IMR-90 (cell line): ENCODE results near the gene GPR15. TPM values are rescaled to one million over a fixed set of nuclear protein-coding genes. Genes with fewer than 3 reads are reported as not detected.

Experiments used
- ATAC-seq: fragments of 200-7000 bp; cut with Tn5 transposase; 2 replicates; pipeline ENCODE4 v1.9.1; 2020; ENCODE audit warnings: low read depth, mild to moderate bottlenecking, moderate library complexity
- BruUV-seq: library from RNA; stranded (reverse); fragments of 400-500 nt; replicated peaks from 2 replicates; lab custom pipeline; 2021; lab: Mats Ljungman, UMichigan
- CTCF ChIA-PET: fragments of 300-600 bp; formaldehyde crosslinking; extraction: SDS; loops from one replicate; lab custom pipeline; 2021; ENCODE audit warnings: antibody characterized with exemption; lab: Yijun Ruan, JAX
- POLR2A ChIA-PET: fragments of 300-600 bp; sonication (Branson Sonifier 250); formaldehyde crosslinking; loops from one replicate; lab custom pipeline; 2022; ENCODE audit warnings: antibody characterized with exemption; ENCODE audit not compliant: unreplicated experiment; lab: Charles Lee
- DNase-seq: peaks from one replicate; pipeline ENCODE4 v3.0.0; 2013
- H2AFZ ChIP-seq: replicated peaks from 2 replicates; pipeline ENCODE3; 2013; ENCODE audit warnings: low read length, mild to moderate bottlenecking; ENCODE audit not compliant: poor library complexity
- H2AK5ac ChIP-seq: 2 replicates; pipeline ENCODE4 v1.6.1; 2013; ENCODE audit warnings: low read depth, low read length, inconsistent platforms
- H2AK9ac ChIP-seq: replicated peaks from 2 replicates; pipeline ENCODE3; 2013; ENCODE audit warnings: mild to moderate bottlenecking, low read depth, low read length, moderate library complexity; ENCODE audit not compliant: poor library complexity
- H2BK120ac ChIP-seq: 2 replicates; pipeline ENCODE4 v1.6.1; 2013; ENCODE audit warnings: low read depth, low read length, inconsistent platforms
- H2BK15ac ChIP-seq: 3 replicates; pipeline ENCODE4 v1.6.1; 2013; ENCODE audit warnings: low read depth, low read length, inconsistent platforms
- H2BK20ac ChIP-seq: 2 replicates; pipeline ENCODE4 v1.6.1; 2013; ENCODE audit warnings: low read depth, mild to moderate bottlenecking, inconsistent platforms, low read length, moderate library complexity
- H2BK5ac ChIP-seq: 2 replicates; pipeline ENCODE4 v1.6.1; 2013; ENCODE audit warnings: mild to moderate bottlenecking, low read depth, low read length, inconsistent platforms; ENCODE audit not compliant: poor library complexity, severe bottlenecking
- H3K14ac ChIP-seq: replicated peaks from 2 replicates; pipeline ENCODE4 v1.6.1; 2013; ENCODE audit warnings: low read depth, low read length, inconsistent platforms
- H3K18ac ChIP-seq: 2 replicates; pipeline ENCODE4 v1.6.1; 2013; ENCODE audit warnings: low read depth, low read length, control low read depth
- H3K23ac ChIP-seq: 2 replicates; pipeline ENCODE4 v1.6.1; 2013; ENCODE audit warnings: low read depth, low read length, inconsistent platforms
- H3K27ac ChIP-seq: 2 replicates; pipeline ENCODE4 v1.5.1; 2013; ENCODE audit warnings: mild to moderate bottlenecking, control low read depth, low read length; ENCODE audit not compliant: insufficient read depth
- H3K27me3 ChIP-seq: 2 replicates; pipeline ENCODE4 v1.6.1; 2013; ENCODE audit warnings: low read length; ENCODE audit not compliant: control insufficient read depth, insufficient read depth
- H3K36me3 ChIP-seq: 2 replicates; pipeline ENCODE4 v1.6.1; 2013; ENCODE audit warnings: low read length, mixed read lengths; ENCODE audit not compliant: control insufficient read depth, insufficient read depth
- H3K4ac ChIP-seq: 2 replicates; pipeline ENCODE4 v1.6.1; 2013; ENCODE audit warnings: low read depth, low read length, inconsistent platforms
- H3K4me1 ChIP-seq: 2 replicates; pipeline ENCODE4 v1.6.1; 2013; ENCODE audit warnings: low read length, mixed read lengths; ENCODE audit not compliant: control insufficient read depth, insufficient read depth
- H3K4me2 ChIP-seq: 2 replicates; pipeline ENCODE4 v1.6.1; 2013; ENCODE audit warnings: low read depth, mild to moderate bottlenecking, control low read depth, low read length, moderate library complexity
- H3K4me3 ChIP-seq: 2 replicates; pipeline ENCODE4 v1.5.1; 2013; ENCODE audit warnings: low read depth, mild to moderate bottlenecking, control low read depth, low read length, moderate library complexity; ENCODE audit not compliant: insufficient read depth
- H3K56ac ChIP-seq: 2 replicates; pipeline ENCODE4 v1.6.1; 2013; ENCODE audit warnings: low read length, inconsistent platforms; ENCODE audit not compliant: insufficient read depth; ENCODE audit errors: extremely low read depth
- H3K79me1 ChIP-seq, 2 experiments: 2 replicates each; pipeline ENCODE4 v1.6.1; 2013; ENCODE audit warnings: low read length in 2 of 2, inconsistent platforms in 1 of 2, low read depth in 1 of 2
- H3K9ac ChIP-seq: 2 replicates; pipeline ENCODE4 v1.6.1; 2013; ENCODE audit warnings: low read depth, low read length, control low read depth
- H3K9me1 ChIP-seq: 2 replicates; pipeline ENCODE4 v1.6.1; 2013; ENCODE audit warnings: low read length, inconsistent platforms; ENCODE audit not compliant: insufficient read depth
- H3K9me3 ChIP-seq: 2 replicates; pipeline ENCODE4 v1.6.1; 2013; ENCODE audit warnings: low read length; ENCODE audit not compliant: control insufficient read depth, insufficient read depth
- H4K20me1 ChIP-seq: 2 replicates; pipeline ENCODE4 v1.6.1; 2013; ENCODE audit warnings: low read length, inconsistent platforms; ENCODE audit not compliant: insufficient read depth
- H4K5ac ChIP-seq: 2 replicates; pipeline ENCODE4 v1.6.1; 2013; ENCODE audit warnings: mild to moderate bottlenecking, low read depth, low read length, control low read depth
- H4K8ac ChIP-seq, 2 experiments: 2 replicates each; pipeline ENCODE4 v1.6.1; 2013; ENCODE audit warnings: low read depth in 2 of 2, low read length in 2 of 2, control low read depth in 1 of 2, inconsistent platforms in 1 of 2
- H4K91ac ChIP-seq: 2 replicates; pipeline ENCODE4 v1.6.1; 2013; ENCODE audit warnings: low read depth, low read length, inconsistent platforms; ENCODE audit not compliant: insufficient read depth
- CEBPB ChIP-seq: IDR thresholded peaks from 2 replicates; pipeline ENCODE4 v1.6.1; 2012; ENCODE audit warnings: low read depth, low read length, improper control_type of control experiment
- CTCF ChIP-seq: conservative IDR thresholded peaks from 2 replicates; pipeline ENCODE4 v1.5.1; 2012; ENCODE audit warnings: mild to moderate bottlenecking, low read depth, low read length, improper control_type of control experiment
- POLR2A ChIP-seq: IDR thresholded peaks from 2 replicates; pipeline ENCODE4 v1.6.1; 2012; ENCODE audit warnings: mild to moderate bottlenecking, low read depth, low read length
- RAD21 ChIP-seq: IDR thresholded peaks from 2 replicates; pipeline ENCODE4 v1.6.1; 2012; ENCODE audit warnings: low read length, improper control_type of control experiment
- SMC3 ChIP-seq: fragments of 150-350 bp; IDR thresholded peaks from 2 replicates; pipeline ENCODE4 v1.6.1; 2016; ENCODE audit warnings: low read depth, mild to moderate bottlenecking, antibody characterized with exemption, low read length, moderate library complexity
- WGBS, 2 experiments: methylation state at CpG; one replicate each; pipeline versions ENCODE4 v1.1.5 to v1.1.7; 2013; ENCODE audit warnings: missing lambda C conversion rate in 2 of 2; ENCODE audit not compliant: insufficient read length in 1 of 2; ENCODE audit errors: extremely low coverage in 2 of 2; 5-methylcytosine and 5-hydroxymethylcytosine counted together
- dilution Hi-C: fragments of 300-500 bp; cut with HindIII; formaldehyde crosslinking; loops from one replicate; pipeline ENCODE4 v1.14.3; 2018; ENCODE audit warnings: low sequenced_read_pairs; ENCODE audit not compliant: unreplicated experiment
- in situ Hi-C: fragments of 300-500 bp; cut with MboI; formaldehyde crosslinking; loops from 3 replicates; pipeline ENCODE4 v1.14.3; 2019; ENCODE audit warnings: low sequenced_read_pairs, inconsistent platforms, mixed read lengths
- intact Hi-C: fragments of 100-400 bp; cut with micrococcal nuclease; formaldehyde crosslinking; loops from 2 replicates; pipeline ENCODE4 v1.10.0; 2022
- polyA plus RNA-seq, 3 experiments: library from polyadenylated mRNA; depleted of rRNA; stranded (reverse); fragments of >200 nt; gene quantifications; 2 replicates each; pipeline ENCODE4 v1.2.3, GENCODE V29; 2012; ENCODE audit warnings: low replicate concordance in 1 of 3
- total RNA-seq: library from RNA; depleted of rRNA; stranded (reverse); fragments of >200 nt; gene quantifications from 2 replicates; pipeline ENCODE4 v1.2.3, GENCODE V29; 2012

Gene GPR15
- total and polyA plus RNA-seq, 2 of the 4 experiments (the other 2 are of a cell fraction), result not detected

GRCh38 chr3:98573181-98573728, 41.5 kb downstream of the GPR15 start:
- no peak overlapping the region for H2AK5ac ChIP-seq
- H3K23ac ChIP-seq, result no peak overlapping the region
- in situ Hi-C loops (loop anchor here (10.0 to 25.0 kb wide), 2 partner anchors 236 to 538 kb away; partner anchors contain the start of gene GABRR3), dilution Hi-C loops (no loop called here), intact Hi-C loops (loop anchor here (1.0 to 5.0 kb wide), 2 partner anchors 239 to 536 kb away; partner anchors contain the start of gene GABRR3)
- H3K27me3 ChIP-seq, result no peaks in the 10 kb centered on the region
- H2BK5ac ChIP-seq, result no peak overlapping the region
- no peak overlapping the region for H4K8ac ChIP-seq
- DNase-seq, result peak; percentile 33
- TF ChIP-seq CTCF, result peak; percentile 51
- no peak for TF ChIP-seq CEBPB
- TF ChIP-seq POLR2A, result no peak
- peak; percentile 37 for TF ChIP-seq RAD21
- TF ChIP-seq SMC3, result peak; percentile 23; the same call in 1 of the 2 replicates
- H4K5ac ChIP-seq, result no peak overlapping the region
- H3K4me1 ChIP-seq, result peaks cover 2% of the 10 kb centered on the region; the same call in 1 of the 2 replicates
- H3K9ac ChIP-seq, result no peak overlapping the region; the same call in 1 of the 2 replicates
- no peak overlapping the region for H3K14ac ChIP-seq
- H2BK15ac ChIP-seq, result no peak overlapping the region
- no peak overlapping the region for H2AK9ac ChIP-seq
- H3K79me1 ChIP-seq, result no peaks in the 10 kb centered on the region
- H3K27ac ChIP-seq, result no peak overlapping the region
- H3K4me3 ChIP-seq, result no peak overlapping the region
- H2BK120ac ChIP-seq, result no peak overlapping the region
- H3K9me3 ChIP-seq, result no peaks in the 10 kb centered on the region
- no peak overlapping the region for H3K18ac ChIP-seq
- ChIA-PET CTCF (no interaction called here), POLR2A (no interaction called here)
- H3K4ac ChIP-seq, result no peak overlapping the region
- H3K4me2 ChIP-seq, result no peak overlapping the region; the same call in 1 of the 2 replicates
- WGBS, 2 experiments, result 17% methylated on average over 1 of the region's 2 CpGs; no CpG with 5 or more reads in 1 of the 2 experiments
- no peak overlapping the region for H3K56ac ChIP-seq
- H4K91ac ChIP-seq, result no peak overlapping the region
- H2BK20ac ChIP-seq, result no peak overlapping the region
- H2AFZ ChIP-seq, result no peak overlapping the region
- peaks cover 2% of the 10 kb centered on the region; the same call in 1 of the 2 replicates for H3K36me3 ChIP-seq
- BruUV-seq, result no TSS peak
- H3K9me1 ChIP-seq, result no peaks in the 10 kb centered on the region
- peak; percentile 46 for ATAC-seq
- H4K20me1 ChIP-seq, result no peaks in the 10 kb centered on the region
